Lung (tissue), 12 donors: Measurements from ENCODE around the gene ACACA. TPM values are rescaled to one million over a fixed set of nuclear protein-coding genes. Genes with fewer than 3 reads are reported as not detected.
A peak's percentile ranks its signal among the peaks of the same experiment; 100 is the strongest.

ENCODE experiments used
- ATAC-seq: fragments of 200-7000 bp; cut with Tn5 transposase; one replicate; pipeline ENCODE4 v1.9.1; 2020; ENCODE audit warnings: moderate number of reproducible peaks; ENCODE audit not compliant: insufficient read depth, low FRiP score
- DNase-seq, 3 donors: peaks; one replicate each; pipeline ENCODE4 v3.0.0-alpha.2; 2013 to 2017
- H3K27ac ChIP-seq, 2 donors: one replicate each; pipeline ENCODE4 v1.5.1; 2013; ENCODE audit warnings: mild to moderate bottlenecking in 2 of 2, moderate library complexity in 2 of 2, control low read depth in 1 of 2, inconsistent platforms in 1 of 2, low read depth in 1 of 2, low read length in 1 of 2
- H3K27me3 ChIP-seq, 3 donors: one replicate each; pipeline ENCODE4 v1.5.1; 2013; ENCODE audit warnings: low read length in 2 of 3; ENCODE audit not compliant: control insufficient read depth in 3 of 3, insufficient read depth in 3 of 3
- H3K36me3 ChIP-seq, 4 donors: one replicate each; pipeline ENCODE4 v1.5.1; 2013; ENCODE audit warnings: low read length in 4 of 4, mild to moderate bottlenecking in 1 of 4, moderate library complexity in 1 of 4; ENCODE audit not compliant: control insufficient read depth in 4 of 4, insufficient read depth in 4 of 4
- H3K4me1 ChIP-seq, 5 donors: one replicate each; pipeline ENCODE4 v1.5.1; 2013; ENCODE audit warnings: low read length in 5 of 5, mild to moderate bottlenecking in 2 of 5, moderate library complexity in 1 of 5; ENCODE audit not compliant: control insufficient read depth in 5 of 5, insufficient read depth in 5 of 5
- H3K4me3 ChIP-seq: one replicate; pipeline ENCODE4 v1.5.1; 2013; ENCODE audit warnings: mild to moderate bottlenecking, control low read depth, moderate library complexity
- H3K9ac ChIP-seq, 2 donors: one replicate each; pipeline ENCODE4 v1.5.1; 2013; ENCODE audit warnings: low read length in 2 of 2, control low read depth in 1 of 2; ENCODE audit not compliant: insufficient read depth in 1 of 2
- H3K9me3 ChIP-seq, 4 donors: one replicate each; pipeline ENCODE4 v1.5.1; 2013; ENCODE audit warnings: low read length in 3 of 4, mild to moderate bottlenecking in 1 of 4, moderate library complexity in 1 of 4; ENCODE audit not compliant: control insufficient read depth in 4 of 4, insufficient read depth in 3 of 4
- WGBS, 2 donors: extraction: QIAGEN DNeasy Blood & Tissue Kit; methylation state at CpG; one replicate each; pipeline ENCODE4 v1.1.7; 2013; 5-methylcytosine and 5-hydroxymethylcytosine counted together
- polyA plus RNA-seq, 2 donors: library from polyadenylated mRNA; stranded (reverse); fragments of 200-250 nt; gene quantifications; one replicate each; pipeline ENCODE4 v1.2.1, GENCODE V29; 2013
- total RNA-seq, 2 donors: library from RNA; depleted of rRNA in 1 of 2; stranded (reverse); fragments of >200 nt in 1 of 2; gene quantifications; one replicate each; pipeline ENCODE4 v1.2.1, GENCODE V29; 2014 to 2021
- TF ChIP-seq, protein P1 (sequence below): IDR thresholded peaks from 2 replicates; pipeline ENCODE4 v1.5.1; 2012; ENCODE audit warnings: mild to moderate bottlenecking; ENCODE audit errors: control extremely low read depth, extremely low read depth
- donor health status: control.
- donor health status: control.
- donor health status: Bipolar disorder and iron deficiency.
- donor health status: healthy.
- donor health status: DM: yes; HTN: yes; CAD: no.

Gene ACACA
- total and polyA plus RNA-seq, 4 donors: 26.0 to 111 (median 55.6) TPM

DNA sequence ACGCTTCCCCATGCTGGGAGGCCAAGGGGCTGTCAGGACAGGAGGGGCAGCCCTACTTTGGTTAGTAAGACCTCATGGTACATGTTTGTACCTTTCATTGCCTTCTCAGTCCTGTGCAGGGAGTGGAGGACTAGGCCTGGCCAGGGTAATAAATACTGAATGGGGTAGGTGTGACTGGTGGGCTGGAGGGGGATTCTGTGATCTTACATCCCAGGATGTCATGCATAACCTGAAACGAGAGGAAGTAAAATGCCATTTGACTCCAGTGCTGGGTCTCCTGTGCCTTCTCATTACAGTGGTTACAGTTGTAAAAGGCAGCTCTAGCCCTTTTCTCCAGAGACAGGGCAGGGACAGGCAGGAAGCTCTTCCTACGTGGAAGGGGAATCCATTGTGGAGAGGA lies 319.7 kb downstream of the ACACA start:
- Histone ChIP-seq H3K4me1 (peaks cover 0 to 35% (median 4%) of the 10 kb centered on the region in 5 donors), H3K27me3 (no peaks in the 10 kb centered on the region), H3K36me3 (peaks cover 8 to 22% (median 19%) of the 10 kb centered on the region in 4 donors), H3K9ac (no peak overlapping the region), H3K4me3 (no peak overlapping the region), H3K27ac (no peak overlapping the region), H3K9me3 (no peaks in the 10 kb centered on the region)
- WGBS, 2 donors: 93 to 96% methylated on average over 3 of the region's 3 CpGs
- DNase-seq (no peak), ATAC-seq (no peak)
- TF ChIP-seq, protein P1, sequence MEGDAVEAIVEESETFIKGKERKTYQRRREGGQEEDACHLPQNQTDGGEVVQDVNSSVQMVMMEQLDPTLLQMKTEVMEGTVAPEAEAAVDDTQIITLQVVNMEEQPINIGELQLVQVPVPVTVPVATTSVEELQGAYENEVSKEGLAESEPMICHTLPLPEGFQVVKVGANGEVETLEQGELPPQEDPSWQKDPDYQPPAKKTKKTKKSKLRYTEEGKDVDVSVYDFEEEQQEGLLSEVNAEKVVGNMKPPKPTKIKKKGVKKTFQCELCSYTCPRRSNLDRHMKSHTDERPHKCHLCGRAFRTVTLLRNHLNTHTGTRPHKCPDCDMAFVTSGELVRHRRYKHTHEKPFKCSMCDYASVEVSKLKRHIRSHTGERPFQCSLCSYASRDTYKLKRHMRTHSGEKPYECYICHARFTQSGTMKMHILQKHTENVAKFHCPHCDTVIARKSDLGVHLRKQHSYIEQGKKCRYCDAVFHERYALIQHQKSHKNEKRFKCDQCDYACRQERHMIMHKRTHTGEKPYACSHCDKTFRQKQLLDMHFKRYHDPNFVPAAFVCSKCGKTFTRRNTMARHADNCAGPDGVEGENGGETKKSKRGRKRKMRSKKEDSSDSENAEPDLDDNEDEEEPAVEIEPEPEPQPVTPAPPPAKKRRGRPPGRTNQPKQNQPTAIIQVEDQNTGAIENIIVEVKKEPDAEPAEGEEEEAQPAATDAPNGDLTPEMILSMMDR: no peak

DNA sequence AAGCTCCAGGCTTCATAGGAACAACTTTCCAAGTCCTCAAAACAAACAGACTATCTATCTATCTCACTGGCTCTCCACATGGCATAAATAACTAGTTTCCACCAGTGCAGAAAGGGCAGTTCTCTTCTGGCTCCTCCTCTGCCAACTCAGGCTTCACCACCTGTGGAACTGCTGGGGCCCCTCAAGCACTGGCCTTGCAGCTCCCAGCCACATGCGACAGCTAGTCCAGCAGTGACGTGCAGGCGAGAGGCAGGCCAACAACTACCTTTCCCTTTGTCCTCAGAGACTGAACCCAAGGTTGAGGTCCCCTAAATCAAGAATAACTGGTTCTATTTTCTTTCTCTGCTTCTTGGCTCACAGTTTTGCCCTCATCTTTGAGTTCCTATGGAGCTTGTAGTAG lies 320.3 kb downstream of the ACACA start:
- Histone ChIP-seq H3K36me3 (peaks cover 5 to 22% (median 19%) of the 10 kb centered on the region in 4 donors), H3K4me3 (no peak overlapping the region), H3K9me3 (no peaks in the 10 kb centered on the region), H3K9ac (no peak overlapping the region), H3K27me3 (no peaks in the 10 kb centered on the region), H3K4me1 (peaks cover 0 to 35% (median 4%) of the 10 kb centered on the region in 5 donors), H3K27ac (no peak overlapping the region)
- TF ChIP-seq, protein P1: no peak
- ATAC-seq: no peak
- WGBS, 2 donors: 92 to 94% methylated on average over 3 of the region's 3 CpGs
- peak; percentile 40 to 60 (median 58) for DNase-seq

DNA sequence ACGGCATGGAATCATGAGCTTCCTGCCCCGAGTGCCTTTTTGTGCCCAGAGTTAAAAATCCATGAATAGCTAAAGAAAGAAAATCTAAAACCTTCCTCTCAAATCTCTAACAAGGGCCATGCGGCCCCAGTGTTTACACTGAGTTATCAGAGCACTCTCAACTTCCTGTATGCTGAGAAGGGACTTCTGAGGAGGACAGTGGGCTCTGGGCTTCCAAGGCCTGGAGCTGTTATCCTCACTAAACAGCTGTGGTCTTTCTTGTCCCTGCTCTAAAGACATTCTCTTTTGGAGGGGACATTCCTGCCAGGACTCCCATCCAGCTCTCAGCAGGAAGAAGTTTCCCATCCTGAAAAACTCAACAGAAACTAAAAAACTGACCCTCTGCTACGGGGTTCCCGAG lies 322.3 kb downstream of the ACACA start:
- peaks cover 5 to 22% (median 19%) of the 10 kb centered on the region in 4 donors for H3K36me3 ChIP-seq
- H3K27ac ChIP-seq: no peak overlapping the region
- H3K9me3 ChIP-seq: peaks cover 0 to 2% (median 0%) of the 10 kb centered on the region in 4 donors
- no peaks in the 10 kb centered on the region for H3K27me3 ChIP-seq
- no peak overlapping the region for H3K4me3 ChIP-seq
- no peak overlapping the region for H3K9ac ChIP-seq
- 60 to 61% methylated on average over 5 of the region's 5 CpGs for WGBS, 2 donors
- ATAC-seq (no peak), DNase-seq (peak; percentile 51 to 88 (median 77))
- TF ChIP-seq, protein P1: no peak
- peaks cover 0 to 35% (median 1%) of the 10 kb centered on the region in 5 donors for H3K4me1 ChIP-seq

DNA sequence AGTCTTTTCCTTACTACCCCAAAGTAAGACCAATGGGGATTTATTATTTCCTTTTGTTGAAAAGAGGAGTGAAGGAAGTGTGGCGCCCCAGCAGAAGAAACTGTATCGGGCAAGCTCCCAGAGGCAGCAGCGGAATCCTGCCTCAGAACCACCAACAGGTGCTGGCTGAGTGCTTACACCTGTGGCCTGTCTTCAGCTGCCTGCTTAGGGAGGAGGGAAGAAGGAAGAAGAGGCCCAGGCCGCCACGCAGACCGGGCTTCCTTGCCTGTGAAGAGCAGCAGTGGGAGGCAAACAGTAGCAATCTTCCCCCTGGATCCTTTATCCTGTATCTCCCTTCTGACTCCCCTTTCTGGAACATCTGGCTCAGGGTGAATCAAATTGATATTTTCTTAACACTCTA lies 323.2 kb downstream of the ACACA start:
- no peak overlapping the region for H3K4me3 ChIP-seq
- no peak overlapping the region for H3K27ac ChIP-seq
- H3K4me1 ChIP-seq: peaks cover 0 to 29% (median 0%) of the 10 kb centered on the region in 5 donors
- DNase-seq: peak; percentile 52 to 73 (median 60)
- peaks cover 5 to 18% (median 16%) of the 10 kb centered on the region in 4 donors for H3K36me3 ChIP-seq
- peaks cover 0 to 7% (median 0%) of the 10 kb centered on the region in 4 donors for H3K9me3 ChIP-seq
- H3K27me3 ChIP-seq: no peaks in the 10 kb centered on the region
- TF ChIP-seq, protein P1: no peak
- WGBS, 2 donors: 68 to 82% methylated on average over 6 of the region's 6 CpGs
- no peak overlapping the region for H3K9ac ChIP-seq
- ATAC-seq: no peak
